Measurements from ENCODE around the gene SLC36A3. TPM values are rescaled to one million over a fixed set of nuclear protein-coding genes. Genes with fewer than 3 reads are reported as not detected.

Gene SLC36A3
- total RNA-seq = not detected

GRCh38 chr5:151303666-151304065 is at the start of gene SLC36A3:
Gene SLC36A3 (minus strand): TSS chr5:151303766. CDS start chr5:151303354, 412 bp downstream.

DNA sequence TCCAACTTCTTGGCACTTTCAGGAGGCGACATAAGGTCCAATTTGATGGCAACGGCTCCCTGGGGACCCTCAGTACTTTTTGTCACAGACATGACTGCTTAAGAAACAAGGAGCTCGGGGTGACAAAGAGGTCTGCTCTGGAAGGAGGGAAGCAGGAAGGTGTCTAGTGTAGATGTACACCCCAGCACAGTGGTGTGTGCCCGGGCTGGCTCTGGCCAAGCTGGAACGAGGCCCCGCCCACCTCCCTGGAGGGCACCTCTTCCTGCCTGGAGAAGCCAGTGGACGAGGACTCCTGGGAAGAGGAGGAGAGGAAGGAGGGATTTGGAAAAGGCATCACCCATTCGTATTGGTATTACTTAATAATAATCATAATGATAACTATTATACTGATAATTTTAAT is 43.8 kb upstream of the SLC36A3 start, which contains the start of gene SLC36A2:
TSS of gene SLC36A2 (minus strand) at position 191 of the 400 bp plus-strand sequence. CDS start at position 92, 99 bp downstream.

DNA sequence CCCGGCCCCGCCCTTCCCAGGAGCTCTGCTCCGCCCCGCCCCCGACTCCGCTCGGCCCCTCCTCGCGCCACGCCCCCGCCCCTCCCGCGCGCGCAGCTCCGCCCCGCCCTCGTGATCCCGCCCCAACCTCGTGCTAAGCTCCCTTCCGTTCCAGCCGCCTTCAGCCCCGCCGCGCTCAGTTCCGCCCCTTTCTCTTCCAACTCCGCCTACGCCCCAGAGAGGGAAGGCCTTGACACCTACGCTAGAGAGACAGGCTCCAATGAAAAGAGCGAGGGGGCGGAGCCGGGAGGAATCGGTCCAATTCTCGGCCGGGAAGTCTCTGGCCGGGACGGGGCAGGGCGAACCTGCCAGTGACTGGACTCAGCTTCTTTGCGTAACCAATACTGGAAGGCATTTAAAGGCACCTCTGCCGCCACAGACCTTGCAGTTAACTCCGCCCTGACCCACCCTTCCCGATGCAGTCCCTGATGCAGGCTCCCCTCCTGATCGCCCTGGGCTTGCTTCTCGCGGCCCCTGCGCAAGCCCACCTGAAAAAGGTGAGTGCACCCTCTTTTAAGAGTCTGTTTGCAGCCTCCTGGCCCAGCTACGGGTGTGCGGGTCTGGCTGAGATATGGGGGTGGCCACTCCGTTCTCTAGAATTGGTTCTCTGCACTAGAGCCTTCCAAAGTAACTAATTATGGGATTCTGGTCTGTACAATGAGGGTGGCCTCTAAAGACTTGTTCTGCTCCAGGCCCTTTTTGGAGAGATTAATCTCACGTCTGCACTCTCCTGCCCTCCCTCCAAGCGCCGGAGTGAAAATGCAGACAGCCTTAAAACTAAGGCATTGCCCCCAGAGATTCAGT is 50.6 kb downstream of the SLC36A3 start, which contains the start of gene GM2A:
TSS of gene GM2A (plus strand) at position 424 of the 843 bp plus-strand sequence. CDS start at position 456, 32 bp downstream.

Other genes starting within 250 kb of the SLC36A3 start
- gene TNIP1, start 222.7 kb downstream of the SLC36A3 start, total RNA-seq = 10 to 100 TPM; 40.3 to 88.1 TPM
- gene ANXA6, start 146.0 kb downstream of the SLC36A3 start, total RNA-seq = 100 to 1,000 TPM; 445 to 491 TPM
- gene CCDC69, start 79.7 kb downstream of the SLC36A3 start, total RNA-seq = 1 to 10 TPM in 1 of 2 donors, under 1 TPM in 1; 0.67 to 1.0 TPM
- gene GM2A, start 50.6 kb downstream of the SLC36A3 start, total RNA-seq = 100 to 1,000 TPM in 1 of 2 donors, 10 to 100 TPM in 1; 65.9 to 104 TPM
- not detected for gene SLC36A2, start 43.8 kb upstream of the SLC36A3 start, total RNA-seq
- 10 to 100 TPM; 14.7 to 15.5 TPM for gene SLC36A1, start 143.8 kb upstream of the SLC36A3 start, total RNA-seq